Endodermal cell (in vitro differentiated cells): ENCODE data around the gene NR1D2. TPM values are rescaled to one million over a fixed set of nuclear protein-coding genes. Genes with fewer than 3 reads are reported as not detected.

Experiments
- DNase-seq: peaks from one replicate; pipeline ENCODE4 v3.0.0-alpha.2; 2017
- H3K27ac ChIP-seq: 2 replicates; pipeline ENCODE4 v1.5.1; 2013; ENCODE audit warnings: mild to moderate bottlenecking, low read depth, low read length, moderate library complexity
- H3K27me3 ChIP-seq: 2 replicates; pipeline ENCODE4 v1.6.1; 2013; ENCODE audit warnings: mild to moderate bottlenecking, low read length, moderate library complexity; ENCODE audit not compliant: insufficient read depth, control insufficient read depth, poor library complexity, severe bottlenecking
- H3K36me3 ChIP-seq: 2 replicates; pipeline ENCODE4 v1.7.0; 2013; ENCODE audit warnings: mild to moderate bottlenecking, low read length, moderate library complexity; ENCODE audit not compliant: control insufficient read depth, insufficient read depth
- H3K4me1 ChIP-seq: one replicate; pipeline ENCODE4 v1.7.0; 2013; ENCODE audit warnings: low read length; ENCODE audit not compliant: control insufficient read depth, insufficient read depth
- H3K4me3 ChIP-seq: 2 replicates; pipeline ENCODE4 v1.5.1; 2013; ENCODE audit warnings: mild to moderate bottlenecking, low read length, moderate library complexity
- H3K9ac ChIP-seq: 2 replicates; pipeline ENCODE4 v1.6.1; 2013; ENCODE audit warnings: mild to moderate bottlenecking, low read length, moderate library complexity; ENCODE audit not compliant: poor library complexity, severe bottlenecking; ENCODE audit errors: extremely low read depth
- H3K9me3 ChIP-seq: 2 replicates; pipeline ENCODE4 v1.6.1; 2013; ENCODE audit warnings: mild to moderate bottlenecking, low read length, moderate library complexity; ENCODE audit not compliant: control insufficient read depth
- H3K27ac Mint-ChIP-seq: 2 replicates; pipeline ENCODE4 v1.8.0; 2020; ENCODE audit warnings: mixed read lengths
- H3K27me3 Mint-ChIP-seq: 2 replicates; pipeline ENCODE4 v1.8.0; 2021; ENCODE audit warnings: mild to moderate bottlenecking, mixed read lengths; ENCODE audit not compliant: insufficient read depth
- H3K36me3 Mint-ChIP-seq: 2 replicates; pipeline ENCODE4 v1.8.0; 2020; ENCODE audit warnings: low read depth, mixed read lengths
- H3K4me1 Mint-ChIP-seq: 2 replicates; pipeline ENCODE4 v1.8.0; 2020; ENCODE audit warnings: mixed read lengths
- H3K4me3 Mint-ChIP-seq: 2 replicates; pipeline ENCODE4 v1.8.0; 2020; ENCODE audit warnings: mild to moderate bottlenecking, moderate library complexity, mixed read lengths
- H3K9me3 Mint-ChIP-seq: 2 replicates; pipeline ENCODE4 v1.8.0; 2020; ENCODE audit warnings: mild to moderate bottlenecking, mixed read lengths
- WGBS, 2 experiments: methylation state at CpG; one replicate each; pipeline versions ENCODE4 v1.1.5 to v1.1.7; 2013; ENCODE audit warnings: missing lambda C conversion rate in 2 of 2, mixed read lengths in 1 of 2; ENCODE audit not compliant: insufficient coverage in 1 of 2, insufficient read length in 1 of 2; 5-methylcytosine and 5-hydroxymethylcytosine counted together
- total RNA-seq, 2 donors: library from RNA; stranded (reverse); fragmentation: NEBNext Ultra II Directional in 1 of 2; extraction: Animal tissue kit (Norgen Biotek cat#: 25700) in 1 of 2; gene quantifications; 2 replicates in 1 of 2; 3 replicates in 1 of 2; pipeline ENCODE4 v1.2.1, GENCODE V29; 2021
- TF ChIP-seq, protein P1 (sequence below): fragments of 200-600 bp; sonication (generic); conservative IDR thresholded peaks from 2 replicates; pipeline ENCODE4 v1.5.0; 2021; ENCODE audit warnings: antibody characterized with exemption, mild to moderate bottlenecking

The NR1D2 gene
- total RNA-seq, 2 donors from 2014 or later: 22.7 to 30.5 TPM

DNA sequence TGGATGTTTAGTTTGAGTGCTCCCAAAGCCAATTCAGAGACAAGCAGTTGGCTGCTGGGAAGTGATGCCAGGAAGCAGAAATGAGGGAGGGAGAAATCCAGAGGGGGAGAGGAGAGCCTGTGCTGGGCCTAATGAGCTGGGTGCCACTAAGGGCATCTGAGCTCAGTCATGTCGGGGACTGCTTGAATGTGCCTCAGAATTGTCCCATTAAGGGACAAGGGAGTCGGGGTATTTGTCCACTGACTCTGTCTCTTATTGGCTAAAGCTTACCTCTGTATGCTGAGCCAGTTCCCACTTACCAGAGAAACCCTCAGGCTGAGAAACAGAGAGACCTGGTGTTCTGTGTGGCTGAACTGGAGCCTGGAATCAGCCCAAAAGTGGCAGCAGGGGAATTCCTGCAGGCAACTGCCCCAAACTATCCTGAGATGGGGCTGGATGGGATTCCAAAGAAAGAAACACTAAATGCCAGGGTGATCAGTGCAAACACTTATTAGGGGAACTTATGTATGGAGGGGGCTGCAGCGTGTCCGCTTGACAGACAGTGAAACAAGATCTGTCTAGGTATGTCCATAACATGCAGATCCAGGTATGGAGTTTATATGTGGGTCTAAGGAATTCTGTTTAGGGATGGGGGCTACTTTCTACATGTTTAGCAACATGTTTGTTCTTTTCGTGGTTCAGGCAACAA, 48.6 kb downstream of the NR1D2 start:
- Histone ChIP-seq H3K4me3 (no peak overlapping the region), H3K4me1 (peaks cover 7% of the 10 kb centered on the region), H3K27ac (no peak overlapping the region), H3K9me3 (no peaks in the 10 kb centered on the region), H3K27me3 (no peaks in the 10 kb centered on the region), H3K9ac (no peak overlapping the region), H3K36me3 (no peaks in the 10 kb centered on the region)
- no peak for DNase-seq
- Mint-ChIP-seq H3K4me3 (no peak overlapping the region), H3K27ac (no peak overlapping the region), H3K27me3 (no peaks in the 10 kb centered on the region), H3K4me1 (peaks cover 14% of the 10 kb centered on the region), H3K9me3 (peaks cover 1% of the 10 kb centered on the region), H3K36me3 (no peaks in the 10 kb centered on the region)
- 94 to 100% methylated on average over 3 to 5 of the region's 5 CpGs for WGBS, 2 experiments
- TF ChIP-seq, protein P1, sequence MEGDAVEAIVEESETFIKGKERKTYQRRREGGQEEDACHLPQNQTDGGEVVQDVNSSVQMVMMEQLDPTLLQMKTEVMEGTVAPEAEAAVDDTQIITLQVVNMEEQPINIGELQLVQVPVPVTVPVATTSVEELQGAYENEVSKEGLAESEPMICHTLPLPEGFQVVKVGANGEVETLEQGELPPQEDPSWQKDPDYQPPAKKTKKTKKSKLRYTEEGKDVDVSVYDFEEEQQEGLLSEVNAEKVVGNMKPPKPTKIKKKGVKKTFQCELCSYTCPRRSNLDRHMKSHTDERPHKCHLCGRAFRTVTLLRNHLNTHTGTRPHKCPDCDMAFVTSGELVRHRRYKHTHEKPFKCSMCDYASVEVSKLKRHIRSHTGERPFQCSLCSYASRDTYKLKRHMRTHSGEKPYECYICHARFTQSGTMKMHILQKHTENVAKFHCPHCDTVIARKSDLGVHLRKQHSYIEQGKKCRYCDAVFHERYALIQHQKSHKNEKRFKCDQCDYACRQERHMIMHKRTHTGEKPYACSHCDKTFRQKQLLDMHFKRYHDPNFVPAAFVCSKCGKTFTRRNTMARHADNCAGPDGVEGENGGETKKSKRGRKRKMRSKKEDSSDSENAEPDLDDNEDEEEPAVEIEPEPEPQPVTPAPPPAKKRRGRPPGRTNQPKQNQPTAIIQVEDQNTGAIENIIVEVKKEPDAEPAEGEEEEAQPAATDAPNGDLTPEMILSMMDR: no peak

DNA sequence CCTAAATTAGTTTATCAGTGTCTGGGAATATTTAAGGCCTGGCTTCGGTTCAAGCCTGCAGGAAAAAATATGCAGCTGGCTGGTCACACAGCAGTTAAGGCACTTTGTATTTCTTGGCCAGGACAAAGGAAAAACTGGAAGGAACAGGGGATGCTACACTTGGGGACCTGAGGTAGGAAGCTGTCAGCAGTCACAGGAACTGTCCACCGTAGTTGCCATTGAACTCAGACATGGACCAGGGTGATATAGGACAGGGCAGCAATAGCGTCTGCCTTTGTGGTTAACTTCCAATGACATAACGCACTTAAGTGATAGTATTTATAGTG, 49.1 kb downstream of the NR1D2 start:
- Mint-ChIP-seq H3K27me3 (no peaks in the 10 kb centered on the region), H3K9me3 (peaks cover 1% of the 10 kb centered on the region), H3K36me3 (no peaks in the 10 kb centered on the region), H3K4me3 (no peak overlapping the region), H3K4me1 (peaks cover 17% of the 10 kb centered on the region), H3K27ac (no peak overlapping the region)
- Histone ChIP-seq H3K36me3 (no peaks in the 10 kb centered on the region), H3K27ac (no peak overlapping the region), H3K27me3 (no peaks in the 10 kb centered on the region), H3K4me3 (no peak overlapping the region), H3K4me1 (peaks cover 7% of the 10 kb centered on the region), H3K9me3 (no peaks in the 10 kb centered on the region), H3K9ac (no peak overlapping the region)
- TF ChIP-seq, protein P1: no peak
- WGBS, 2 experiments: 94% methylated on average over 3 to 4 of the region's 4 CpGs
- no peak for DNase-seq

DNA sequence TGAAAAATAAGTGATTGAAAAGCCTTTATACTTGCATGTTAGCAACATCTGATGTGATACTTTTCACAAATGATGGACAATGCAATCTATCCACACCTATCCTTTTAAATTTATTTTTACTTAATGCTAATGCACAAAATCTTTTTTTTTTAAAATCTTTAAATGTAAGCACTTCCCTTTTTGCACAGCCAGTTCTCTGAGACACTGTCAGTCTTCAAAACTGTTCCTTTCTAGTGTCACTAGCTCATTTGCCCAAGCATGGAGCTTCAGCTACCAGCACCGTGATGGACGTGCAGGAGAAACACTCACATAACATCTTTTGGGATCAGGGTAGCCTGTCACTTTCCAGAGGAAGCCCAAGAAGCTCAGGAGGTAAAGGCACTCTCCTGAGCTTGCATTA, 50.1 kb downstream of the NR1D2 start:
- H3K4me1 Mint-ChIP-seq: peaks cover 18% of the 10 kb centered on the region

More for the DNA sequence above, 50.1 kb downstream of the NR1D2 start:
- no peak for DNase-seq
- no peak overlapping the region for H3K4me3 ChIP-seq
- H3K9ac ChIP-seq: no peak overlapping the region
- no peak overlapping the region for H3K27ac ChIP-seq
- H3K4me3 Mint-ChIP-seq: no peak overlapping the region
- peaks cover 1% of the 10 kb centered on the region for H3K9me3 Mint-ChIP-seq
- H3K27me3 Mint-ChIP-seq: peaks cover 5% of the 10 kb centered on the region
- H3K9me3 ChIP-seq: no peaks in the 10 kb centered on the region
- H3K36me3 Mint-ChIP-seq: no peaks in the 10 kb centered on the region
- 92 to 94% methylated on average over 2 of the region's 2 CpGs for whole genome bisulfite sequencing, 2 experiments
- H3K27me3 ChIP-seq: peaks cover 9% of the 10 kb centered on the region
- H3K27ac Mint-ChIP-seq: no peak overlapping the region
- H3K36me3 ChIP-seq: no peaks in the 10 kb centered on the region
- TF ChIP-seq, protein P1: no peak
- H3K4me1 ChIP-seq: peaks cover 7% of the 10 kb centered on the region
